Spleen (tissue), 7 donors: ENCODE data around the gene MRPL50.

Experiments
- CTCF ChIP-seq, 11 experiments: fragments of 200-600 bp in 7 of 11; fragments of 450-650 bp in 4 of 11; sonication (generic) in 4 of 11; IDR thresholded peaks in 8 of 11; conservative IDR thresholded peaks in 3 of 11; 1 replicate in 7 of 11; 2 replicates in 4 of 11; pipeline versions ENCODE4 v1.4.0 to v1.8.0; 2016 to 2021; ENCODE audit warnings: antibody characterized with exemption in 11 of 11, inconsistent platforms in 4 of 11, mild to moderate bottlenecking in 1 of 11
- POLR2A ChIP-seq, 3 donors: fragments of 450-650 bp; IDR thresholded peaks; one replicate each; pipeline ENCODE4 v1.5.1; 2017; ENCODE audit warnings: antibody characterized with exemption in 3 of 3, mild to moderate bottlenecking in 1 of 3
- POLR2AphosphoS5 ChIP-seq, 3 donors: sonication (generic); formaldehyde crosslinking; IDR thresholded peaks; one replicate each; pipeline ENCODE4 v1.5.1; 2017; ENCODE audit warnings: antibody characterized with exemption in 3 of 3
- donor health status: DM: no; HTN: no; CAD: no; lungs with moderate emphysema.
- donor health status: DM: no; HTN: no; CAD: no.
- donor health status: DM: no; HTN: no; CAD: no.

- TF ChIP-seq CTCF (IDR thresholded peaks at IDR 0.05 in 8 of 11, conservative IDR thresholded peaks at IDR 0.05 in 3 of 11) (no peak), POLR2A (IDR thresholded peaks at IDR 0.05) (no peak), POLR2AphosphoS5 (IDR thresholded peaks at IDR 0.05) (no peak)
Observed at GRCh38 chr9:101399643-101399970, 1.2 kb upstream of the MRPL50 start.
